GM12865 (cell line): Measurements from ENCODE around the gene FETUB.

Source experiments
- DNase-seq: peaks from one replicate; pipeline ENCODE4 v3.0.0; 2010; ENCODE audit warnings: low read depth
- H3K4me3 ChIP-seq: 2 replicates; pipeline ENCODE4 v1.5.1; 2011; ENCODE audit warnings: mild to moderate bottlenecking, low read depth, low read length, control low read depth
- TF ChIP-seq, protein P1 (sequence below): IDR thresholded peaks from 2 replicates; pipeline ENCODE4 v1.5.1; 2011; ENCODE audit warnings: low read length, control low read depth, low read depth, inconsistent platforms; ENCODE audit not compliant: insufficient read depth; ENCODE audit errors: missing control alignments

The FETUB gene

DNA sequence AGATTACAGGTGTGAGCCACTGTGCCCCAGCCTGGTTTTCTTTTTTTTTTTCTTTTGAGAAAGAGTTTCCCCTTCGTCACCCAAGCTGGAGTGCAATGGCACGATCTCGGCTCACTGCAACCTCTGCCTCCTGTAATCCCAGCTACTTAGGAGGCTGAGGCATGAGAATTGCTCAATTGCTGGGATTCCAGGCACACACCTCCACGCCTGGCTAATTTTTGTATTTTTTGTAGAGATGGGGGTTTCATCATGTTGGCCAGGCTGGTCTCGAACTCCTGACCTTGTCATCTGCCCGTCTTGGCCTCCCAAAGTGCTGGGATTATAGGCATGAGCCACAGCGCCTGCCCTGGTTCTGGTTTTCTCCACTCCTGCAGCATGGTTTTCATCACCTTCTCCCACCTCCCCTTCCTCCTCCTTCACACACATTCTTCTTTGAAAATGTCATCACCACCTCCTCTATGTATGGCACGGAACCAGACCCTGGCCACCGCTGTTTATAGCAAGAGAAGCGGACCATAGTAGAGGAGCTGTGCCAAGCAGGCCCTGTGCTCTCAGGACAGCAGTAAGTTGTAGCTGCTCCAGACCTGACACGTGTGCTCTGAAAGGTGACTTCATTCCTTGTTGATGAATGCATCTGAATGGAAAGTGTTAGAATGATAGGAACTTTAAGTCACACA, 42.0 kb upstream of the FETUB start:
- no peak overlapping the region for H3K4me3 ChIP-seq
- no peak for DNase-seq
- TF ChIP-seq, protein P1, sequence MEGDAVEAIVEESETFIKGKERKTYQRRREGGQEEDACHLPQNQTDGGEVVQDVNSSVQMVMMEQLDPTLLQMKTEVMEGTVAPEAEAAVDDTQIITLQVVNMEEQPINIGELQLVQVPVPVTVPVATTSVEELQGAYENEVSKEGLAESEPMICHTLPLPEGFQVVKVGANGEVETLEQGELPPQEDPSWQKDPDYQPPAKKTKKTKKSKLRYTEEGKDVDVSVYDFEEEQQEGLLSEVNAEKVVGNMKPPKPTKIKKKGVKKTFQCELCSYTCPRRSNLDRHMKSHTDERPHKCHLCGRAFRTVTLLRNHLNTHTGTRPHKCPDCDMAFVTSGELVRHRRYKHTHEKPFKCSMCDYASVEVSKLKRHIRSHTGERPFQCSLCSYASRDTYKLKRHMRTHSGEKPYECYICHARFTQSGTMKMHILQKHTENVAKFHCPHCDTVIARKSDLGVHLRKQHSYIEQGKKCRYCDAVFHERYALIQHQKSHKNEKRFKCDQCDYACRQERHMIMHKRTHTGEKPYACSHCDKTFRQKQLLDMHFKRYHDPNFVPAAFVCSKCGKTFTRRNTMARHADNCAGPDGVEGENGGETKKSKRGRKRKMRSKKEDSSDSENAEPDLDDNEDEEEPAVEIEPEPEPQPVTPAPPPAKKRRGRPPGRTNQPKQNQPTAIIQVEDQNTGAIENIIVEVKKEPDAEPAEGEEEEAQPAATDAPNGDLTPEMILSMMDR: no peak

DNA sequence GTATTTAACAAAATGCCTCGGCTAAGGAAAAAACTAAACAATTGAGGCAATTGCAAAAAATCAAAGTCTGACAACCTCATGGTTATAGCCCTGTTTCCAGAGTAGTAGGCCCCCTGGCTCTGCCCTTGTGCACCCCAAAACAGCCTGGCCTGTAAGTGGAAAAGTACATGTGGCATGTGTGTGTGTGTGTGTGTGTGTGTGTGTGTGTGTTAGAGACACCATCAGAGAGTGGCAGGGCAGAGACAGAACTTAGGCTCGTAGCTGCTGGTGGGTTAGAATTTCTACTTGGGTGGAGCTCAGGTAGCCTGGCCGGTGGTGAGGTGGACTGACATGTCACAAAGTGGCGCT, 41.4 kb upstream of the FETUB start:
- no peak for DNase-seq

DNA sequence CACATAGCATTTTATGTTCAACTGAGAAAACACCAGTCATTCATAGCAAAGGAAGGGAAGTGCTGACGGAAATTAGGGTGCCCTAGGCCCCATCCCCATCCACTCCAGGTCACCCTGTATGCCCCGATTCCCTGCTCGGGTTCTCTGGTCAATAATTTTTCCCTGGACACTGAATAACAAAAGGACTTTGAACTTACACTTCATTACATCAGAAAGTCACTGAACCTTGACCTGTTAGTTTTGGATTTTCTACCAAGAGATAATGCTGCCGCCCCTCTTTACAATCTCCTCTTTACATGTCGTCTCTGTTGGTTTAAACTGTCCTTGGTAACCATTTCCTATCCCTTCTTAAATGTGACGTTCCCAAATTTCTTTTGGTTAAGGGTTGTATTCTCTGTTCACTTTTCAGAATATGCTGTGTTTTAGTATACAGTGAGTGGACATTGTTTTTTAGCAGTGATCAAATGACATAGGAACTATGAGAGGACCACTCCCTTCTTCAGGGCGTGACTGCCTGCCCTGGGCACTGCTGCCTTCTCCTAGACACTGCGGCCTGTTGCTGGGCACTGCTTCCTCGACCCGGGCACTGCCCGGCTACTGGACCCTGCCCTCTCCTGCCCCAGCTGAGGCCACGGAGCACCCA, 40.9 kb upstream of the FETUB start:
- DNase-seq: no peak
- TF ChIP-seq, protein P1: no peak
- no peak overlapping the region for H3K4me3 ChIP-seq

More for the DNA sequence above, 41.4 kb upstream of the FETUB start:
- no peak overlapping the region for H3K4me3 ChIP-seq
- TF ChIP-seq, protein P1: no peak

DNA sequence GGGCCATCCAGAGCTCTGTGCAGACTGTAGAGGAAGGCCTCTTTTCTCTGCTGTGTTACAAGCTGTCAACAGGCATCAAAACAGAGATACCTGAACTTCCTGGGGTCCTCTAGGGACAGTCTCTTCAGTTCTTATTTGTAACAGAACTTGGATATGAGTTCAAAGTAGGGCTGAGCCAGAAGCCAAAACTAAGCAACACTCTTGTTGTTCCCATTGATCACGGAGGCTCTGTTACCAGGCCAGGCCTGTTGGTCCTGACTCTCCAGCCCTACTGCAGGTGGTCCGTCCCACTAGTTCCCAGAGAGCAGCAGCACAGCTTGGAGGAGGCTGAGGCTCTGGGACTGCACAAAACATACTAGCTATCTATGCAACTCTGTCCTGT, 40.4 kb upstream of the FETUB start:
- DNase-seq: no peak
- TF ChIP-seq, protein P1: no peak
- H3K4me3 ChIP-seq: no peak overlapping the region

DNA sequence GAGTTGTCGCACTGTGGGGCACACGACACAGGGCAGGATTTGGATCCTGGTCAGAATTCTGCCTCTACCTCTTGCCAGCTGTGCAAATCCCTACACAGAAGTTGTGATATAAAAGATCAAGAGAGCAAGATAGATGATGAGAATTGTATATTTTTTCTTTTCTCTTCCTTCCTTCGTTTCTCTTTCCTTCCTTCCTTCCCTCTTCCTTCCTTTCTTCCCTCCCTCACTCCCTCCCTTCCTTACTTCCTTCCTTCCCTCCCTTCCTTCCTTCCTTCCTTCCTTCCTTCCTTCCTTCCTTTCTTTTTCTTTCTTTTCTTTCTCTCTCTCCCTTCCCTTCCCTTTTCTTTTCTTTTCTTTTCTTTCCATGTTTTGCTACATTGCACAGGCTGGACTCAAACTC, 39.3 kb upstream of the FETUB start:
- no peak for DNase-seq
- TF ChIP-seq, protein P1: no peak
- H3K4me3 ChIP-seq: no peak overlapping the region

DNA sequence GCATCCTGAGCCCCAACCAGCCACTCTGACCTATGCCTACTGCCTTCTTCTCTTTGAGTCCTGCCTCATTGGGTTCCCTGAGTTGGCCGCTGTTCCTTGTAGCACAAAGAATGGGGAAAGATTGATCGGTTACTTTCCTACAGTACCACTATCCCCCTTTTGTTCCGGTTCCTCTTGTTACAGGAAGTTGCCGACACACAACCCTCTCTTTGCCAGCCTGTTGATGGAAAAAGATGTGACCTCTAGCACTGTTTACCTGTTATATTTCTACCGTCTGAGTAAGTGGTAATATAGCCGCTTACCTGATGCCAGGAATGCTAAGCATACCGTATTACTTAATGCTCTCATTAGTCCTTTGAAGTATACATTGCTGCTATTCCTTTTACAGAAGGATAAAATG, 37.0 kb upstream of the FETUB start:
- TF ChIP-seq, protein P1: no peak
- no peak overlapping the region for H3K4me3 ChIP-seq
- DNase-seq: no peak

DNA sequence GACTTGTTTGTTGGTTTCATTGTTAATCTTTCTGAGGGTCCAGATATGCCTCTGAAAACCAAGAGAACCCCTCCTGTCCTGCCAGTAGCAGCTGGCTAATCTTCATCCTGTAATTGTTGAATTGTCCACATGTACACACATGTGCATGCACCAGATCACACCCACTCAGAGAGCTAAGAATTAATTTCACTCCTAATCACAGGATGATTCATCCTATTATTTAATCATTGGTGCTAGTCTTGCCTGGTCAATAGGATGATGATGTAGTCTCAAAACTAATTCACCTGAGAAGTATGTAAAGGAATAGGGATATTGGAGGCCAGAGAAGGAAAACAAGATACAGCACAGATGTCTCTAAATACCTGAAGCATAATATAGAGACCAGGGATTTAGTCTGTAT, 35.1 kb upstream of the FETUB start:
- no peak overlapping the region for H3K4me3 ChIP-seq
- no peak for DNase-seq
- TF ChIP-seq, protein P1: no peak
